ENCODE measurements around the gene UQCRC1. TPM values are rescaled to one million over a fixed set of nuclear protein-coding genes. Genes with fewer than 3 reads are reported as not detected.

UQCRC1 gene
- total and polyA plus RNA-seq, 2 of the 8 experiments (the other 6 are each of a cell fraction or from before 2014, with no cell fraction given), result 310 to 720 TPM

DNA sequence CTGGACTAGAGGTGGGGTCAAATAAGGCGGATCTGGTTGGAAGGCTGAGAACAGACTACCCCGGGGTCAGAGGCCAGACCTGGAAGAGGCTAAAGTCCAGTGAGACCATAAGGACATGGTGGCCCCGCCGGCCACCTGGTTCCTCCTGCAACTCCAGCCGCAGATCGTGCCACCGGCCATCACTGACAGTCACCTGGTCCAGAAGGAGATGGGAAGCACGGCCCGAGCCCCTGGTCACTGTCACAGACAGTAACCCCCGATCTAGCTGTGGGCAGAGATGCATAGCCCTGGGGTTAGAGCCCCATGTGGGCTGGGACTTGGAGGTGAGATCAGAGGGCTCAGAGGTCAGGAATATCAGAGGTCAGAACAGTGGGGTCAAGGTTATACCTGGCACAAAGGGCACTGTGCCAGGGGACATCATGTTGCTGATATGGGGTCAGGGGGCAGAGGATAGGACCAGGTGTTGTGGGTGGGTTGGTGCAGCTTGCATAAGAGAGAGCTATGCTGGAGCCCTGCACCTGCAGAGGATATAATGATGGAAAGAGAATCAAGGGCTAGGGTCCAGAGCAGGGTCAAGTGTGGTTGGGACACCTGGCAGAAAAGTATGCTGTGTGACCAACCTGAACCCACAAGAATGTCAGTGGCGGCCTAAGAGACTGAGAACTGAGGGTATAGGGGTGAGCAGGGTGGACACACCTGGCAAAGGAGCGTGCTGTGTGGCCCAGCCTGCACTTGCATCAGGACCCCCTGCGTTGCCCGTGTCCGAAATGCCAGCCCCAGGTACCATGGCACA lies 43.7 kb upstream of the UQCRC1 start:
- Histone ChIP-seq H2BK15ac (ENCODE audit: low read length) (no peak overlapping the region), H3K56ac (replicated peaks; ENCODE audit: insufficient read length, low read depth, low read length) (no peak overlapping the region), H3K23ac (ENCODE audit: insufficient read length) (no peak overlapping the region), H4K5ac (ENCODE audit: insufficient read length, low read depth, low read length) (no peak overlapping the region), H3K79me2 (ENCODE audit: control insufficient read depth in 1 of 2, insufficient read depth in 2 of 2, low read length in 2 of 2) (no peaks in the 10 kb centered on the region), H2BK5ac (ENCODE audit: low read depth, low read length) (no peak overlapping the region), H4K8ac (ENCODE audit: extremely low read depth, insufficient read depth, low read length) (no peak overlapping the region), H2BK120ac (replicated peaks; ENCODE audit: low read depth, low read length) (no peak overlapping the region), H3K36me3 (ENCODE audit: control insufficient read depth in 2 of 4, insufficient read depth in 4 of 4, low read length in 3 of 4) (peaks cover 0 to 17% (median 5%) of the 10 kb centered on the region in 4 experiments; a peak in 5 of 8 replicates), H3K4me3 (ENCODE audit: extremely low read depth in 1 of 4, insufficient read depth in 2 of 4, low read depth in 3 of 4, low read length in 4 of 4) (no peak overlapping the region), H3K4me2 (ENCODE audit: insufficient read depth in 1 of 2, low read depth in 2 of 2, low read length in 2 of 2) (no peak overlapping the region), H2BK20ac (ENCODE audit: low read length) (no peak overlapping the region), H3K27me3 (replicated peaks in 1 of 4; ENCODE audit: control insufficient read depth in 3 of 4, extremely low read depth in 1 of 4, insufficient read depth in 3 of 4, low read length in 3 of 4) (peaks cover 0 to 5% (median 3%) of the 10 kb centered on the region in 4 experiments; a peak in 3 of 7 replicates), H4K91ac (replicated peaks; ENCODE audit: insufficient read length, low read length) (no peak overlapping the region), H4K20me1 (replicated peaks in 1 of 2; ENCODE audit: control insufficient read depth in 1 of 2, insufficient read depth in 2 of 2, low read length in 2 of 2) (peaks cover 0 to 24% of the 10 kb centered on the region in 2 experiments), H3K79me1 (ENCODE audit: low read depth, low read length) (no peaks in the 10 kb centered on the region; the same call in 1 of the 2 replicates), H2AFZ (ENCODE audit: low read length) (no peak overlapping the region), H2AK5ac (ENCODE audit: low read depth, low read length) (no peak overlapping the region), H3K23me2 (ENCODE audit: low read depth, low read length) (peaks cover 11% of the 10 kb centered on the region; the same call in 1 of the 2 replicates), H3K4ac (replicated peaks; ENCODE audit: insufficient read length, low read depth, low read length) (no peak overlapping the region), H3K27ac (ENCODE audit: low read depth, low read length) (no peak overlapping the region), H3K9me3 (ENCODE audit: insufficient read depth in 2 of 2, low read depth in 1 of 2, low read length in 1 of 2) (no peaks in the 10 kb centered on the region), H3K18ac (ENCODE audit: extremely low read depth, low read length) (no peak overlapping the region), H3K14ac (ENCODE audit: insufficient read length) (no peak overlapping the region), H2BK12ac (ENCODE audit: low read depth, low read length) (no peak overlapping the region), H3K4me1 (replicated peaks in 1 of 4; ENCODE audit: control insufficient read depth in 3 of 4, insufficient read depth in 4 of 4, low read length in 3 of 4) (peaks cover 0 to 16% (median 15%) of the 10 kb centered on the region in 4 experiments; a peak in 6 of 7 replicates), H3K9ac (replicated peaks in 1 of 4; ENCODE audit: extremely low read depth in 1 of 4, low read depth in 3 of 4, low read length in 3 of 4) (no peak overlapping the region)
- ChIA-PET CTCF (ENCODE audit: partially characterized antibody) (interaction anchor here (1.1 to 2.6 kb wide), 5 partner anchors 10 to 31 kb away, joined by 4 to 11 read pairs (median 4); partner anchors contain the start of genes CELSR3 and SLC26A6), POLR2A (ENCODE audit: partially characterized antibody) (interaction anchor here (0.9 to 10.5 kb wide), 9 partner anchors 8 to 71 kb away, joined by 3 to 111 read pairs (median 5); partner anchors contain the start of genes CELSR3, IP6K2, SLC26A6 and UQCRC1)
- FAIRE-seq, result no peak
- DNase-seq (ENCODE audit: low read depth in 1 of 2, low spot score in 2 of 2), result no peak
- 91% methylated on average over 15 of the region's 15 CpGs; no CpG with 5 or more reads in 1 of the 2 experiments for WGBS, 2 experiments (ENCODE audit: extremely low coverage in 1 of 2, insufficient coverage in 1 of 2, insufficient read length in 1 of 2, insufficient replicate concordance in 2 of 2, low coverage in 1 of 2, low lambda C conversion rate in 2 of 2, missing lambda C conversion rate in 1 of 2)
- TF ChIP-seq SP4 (IDR thresholded peaks at IDR 0.05; ENCODE audit: low read length) (no peak), RAD21 (IDR thresholded peaks at IDR 0.05 in 1 of 2, conservative IDR thresholded peaks at IDR 0.05 in 1 of 2; ENCODE audit: low read depth in 2 of 2, low read length in 2 of 2) (no peak), SRF (IDR thresholded peaks at IDR 0.05; ENCODE audit: low read depth, low read length) (no peak), CREB1 (IDR thresholded peaks at IDR 0.05) (no peak), BCL11A (IDR thresholded peaks at IDR 0.05; ENCODE audit: low read depth in 2 of 2, low read length in 2 of 2) (no peak), EP300 (IDR thresholded peaks at IDR 0.05; ENCODE audit: borderline replicate concordance in 1 of 2, low read depth in 2 of 2, low read length in 2 of 2) (no peak)
- TF ChIP-seq, protein P1, sequence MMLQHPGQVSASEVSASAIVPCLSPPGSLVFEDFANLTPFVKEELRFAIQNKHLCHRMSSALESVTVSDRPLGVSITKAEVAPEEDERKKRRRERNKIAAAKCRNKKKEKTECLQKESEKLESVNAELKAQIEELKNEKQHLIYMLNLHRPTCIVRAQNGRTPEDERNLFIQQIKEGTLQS (IDR thresholded peaks at IDR 0.05; ENCODE audit: insufficient read depth, low read depth, low read length), result no peak
- TF ChIP-seq, protein P2, sequence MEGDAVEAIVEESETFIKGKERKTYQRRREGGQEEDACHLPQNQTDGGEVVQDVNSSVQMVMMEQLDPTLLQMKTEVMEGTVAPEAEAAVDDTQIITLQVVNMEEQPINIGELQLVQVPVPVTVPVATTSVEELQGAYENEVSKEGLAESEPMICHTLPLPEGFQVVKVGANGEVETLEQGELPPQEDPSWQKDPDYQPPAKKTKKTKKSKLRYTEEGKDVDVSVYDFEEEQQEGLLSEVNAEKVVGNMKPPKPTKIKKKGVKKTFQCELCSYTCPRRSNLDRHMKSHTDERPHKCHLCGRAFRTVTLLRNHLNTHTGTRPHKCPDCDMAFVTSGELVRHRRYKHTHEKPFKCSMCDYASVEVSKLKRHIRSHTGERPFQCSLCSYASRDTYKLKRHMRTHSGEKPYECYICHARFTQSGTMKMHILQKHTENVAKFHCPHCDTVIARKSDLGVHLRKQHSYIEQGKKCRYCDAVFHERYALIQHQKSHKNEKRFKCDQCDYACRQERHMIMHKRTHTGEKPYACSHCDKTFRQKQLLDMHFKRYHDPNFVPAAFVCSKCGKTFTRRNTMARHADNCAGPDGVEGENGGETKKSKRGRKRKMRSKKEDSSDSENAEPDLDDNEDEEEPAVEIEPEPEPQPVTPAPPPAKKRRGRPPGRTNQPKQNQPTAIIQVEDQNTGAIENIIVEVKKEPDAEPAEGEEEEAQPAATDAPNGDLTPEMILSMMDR (IDR thresholded peaks at IDR 0.05; ENCODE audit: control extremely low read depth in 1 of 3, insufficient read depth in 1 of 3, low read depth in 1 of 3, low read length in 3 of 3), result no peak

All from H1 (cell line).